Body of pancreas (tissue), 4 donors: ENCODE data around the gene ADAMTS16.

Experiments
- POLR2A ChIP-seq, 3 donors: fragments of 450-650 bp; IDR thresholded peaks; one replicate each; pipeline ENCODE4 v1.6.1; 2016; ENCODE audit warnings: antibody characterized with exemption in 3 of 3, mild to moderate bottlenecking in 2 of 3
- TF ChIP-seq, protein P1 (sequence below), 7 experiments: fragments of 450-650 bp in 4 of 7; fragments of 200-600 bp in 3 of 7; sonication (generic) in 3 of 7; IDR thresholded peaks; one replicate each; pipeline ENCODE4 v1.5.1; 2016 to 2019; ENCODE audit warnings: antibody characterized with exemption in 7 of 7

DNA sequence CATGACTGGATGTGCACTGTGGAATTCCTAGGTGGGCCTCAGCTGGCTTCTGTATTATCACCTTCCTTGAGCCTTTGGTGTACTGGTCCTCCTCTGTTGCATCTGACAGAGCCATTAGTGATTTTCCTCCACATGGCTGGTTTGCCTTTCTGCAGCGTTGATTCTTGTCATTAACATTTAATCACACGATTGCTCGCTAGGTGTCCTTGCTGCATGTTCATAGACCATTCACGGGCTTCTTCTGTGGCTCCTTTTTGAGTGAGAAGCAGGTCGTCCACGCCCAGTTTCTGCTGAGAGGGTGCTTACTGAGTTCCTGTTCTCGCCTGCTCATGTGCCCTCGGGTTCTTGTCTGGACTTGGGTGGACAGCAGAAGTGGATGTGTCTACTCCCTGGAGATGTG lies 29.3 kb downstream of the ADAMTS16 start:
- TF ChIP-seq, protein P1, sequence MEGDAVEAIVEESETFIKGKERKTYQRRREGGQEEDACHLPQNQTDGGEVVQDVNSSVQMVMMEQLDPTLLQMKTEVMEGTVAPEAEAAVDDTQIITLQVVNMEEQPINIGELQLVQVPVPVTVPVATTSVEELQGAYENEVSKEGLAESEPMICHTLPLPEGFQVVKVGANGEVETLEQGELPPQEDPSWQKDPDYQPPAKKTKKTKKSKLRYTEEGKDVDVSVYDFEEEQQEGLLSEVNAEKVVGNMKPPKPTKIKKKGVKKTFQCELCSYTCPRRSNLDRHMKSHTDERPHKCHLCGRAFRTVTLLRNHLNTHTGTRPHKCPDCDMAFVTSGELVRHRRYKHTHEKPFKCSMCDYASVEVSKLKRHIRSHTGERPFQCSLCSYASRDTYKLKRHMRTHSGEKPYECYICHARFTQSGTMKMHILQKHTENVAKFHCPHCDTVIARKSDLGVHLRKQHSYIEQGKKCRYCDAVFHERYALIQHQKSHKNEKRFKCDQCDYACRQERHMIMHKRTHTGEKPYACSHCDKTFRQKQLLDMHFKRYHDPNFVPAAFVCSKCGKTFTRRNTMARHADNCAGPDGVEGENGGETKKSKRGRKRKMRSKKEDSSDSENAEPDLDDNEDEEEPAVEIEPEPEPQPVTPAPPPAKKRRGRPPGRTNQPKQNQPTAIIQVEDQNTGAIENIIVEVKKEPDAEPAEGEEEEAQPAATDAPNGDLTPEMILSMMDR (IDR thresholded peaks at IDR 0.05): no peak
- TF ChIP-seq POLR2A (IDR thresholded peaks at IDR 0.05): no peak
